Stimulated activated effector memory CD8-positive, alpha-beta T cell treated with anti-CD3 and anti-CD28 coated beads, Interleukin-12 subunit alpha, Interleukin-12 subunit beta, amount 100 ng/mL, for 72 hours (primary cell): ENCODE data around the gene CNNM4.

Experiments used
- ATAC-seq: fragments of 150-1000 bp; cut with Tn5 transposase; 2 replicates; pipeline ENCODE4 v1.10.0; 2021
- DNase-seq, 2 donors: peaks; one replicate each; pipeline ENCODE4 v3.0.0; 2021 to 2022; ENCODE audit warnings: low spot score in 2 of 2
- H3K27ac Mint-ChIP-seq: one replicate; pipeline ENCODE4 v1.8.0; 2022; ENCODE audit warnings: mild to moderate bottlenecking, mixed read lengths
- H3K36me3 Mint-ChIP-seq: one replicate; pipeline ENCODE4 v1.8.0; 2022; ENCODE audit warnings: mild to moderate bottlenecking, mixed read lengths
- H3K4me1 Mint-ChIP-seq: one replicate; pipeline ENCODE4 v1.8.0; 2022; ENCODE audit warnings: mixed read lengths
- H3K4me3 Mint-ChIP-seq: one replicate; pipeline ENCODE4 v1.8.0; 2022; ENCODE audit warnings: mild to moderate bottlenecking, mixed read lengths
- H3K9me3 Mint-ChIP-seq: one replicate; pipeline ENCODE4 v1.8.0; 2022; ENCODE audit warnings: mixed read lengths

CNNM4 gene

GRCh38 chr2:96824079-96824870 is 63.6 kb downstream of the CNNM4 start:
- Mint-ChIP-seq H3K4me3 (no peak overlapping the region), H3K27ac (peak overlapping the region; percentile 26), H3K36me3 (peaks cover 64% of the 10 kb centered on the region), H3K4me1 (peaks cover 23% of the 10 kb centered on the region), H3K9me3 (no peaks in the 10 kb centered on the region)
- DNase-seq, result no peak
- ATAC-seq, result no peak

- no peaks in the 10 kb centered on the region for H3K9me3 Mint-ChIP-seq
- no peak for ATAC-seq
- H3K27ac Mint-ChIP-seq, result no peak overlapping the region
- DNase-seq, result no peak
- peaks cover 64% of the 10 kb centered on the region for H3K36me3 Mint-ChIP-seq
- H3K4me3 Mint-ChIP-seq, result no peak overlapping the region
- H3K4me1 Mint-ChIP-seq, result peaks cover 15% of the 10 kb centered on the region
Measured at GRCh38 chr2:96825057-96825456, 64.4 kb downstream of the CNNM4 start.

- Mint-ChIP-seq H3K4me3 (no peak overlapping the region), H3K9me3 (no peaks in the 10 kb centered on the region), H3K4me1 (no peaks in the 10 kb centered on the region), H3K27ac (no peak overlapping the region), H3K36me3 (peaks cover 77% of the 10 kb centered on the region)
- ATAC-seq (no peak), DNase-seq (no peak)
Measured at GRCh38 chr2:96826546-96827278, 66.0 kb downstream of the CNNM4 start.

- H3K4me1 Mint-ChIP-seq, result no peaks in the 10 kb centered on the region
- no peaks in the 10 kb centered on the region for H3K9me3 Mint-ChIP-seq
- no peak for DNase-seq
- peak overlapping the region; percentile 30 for H3K27ac Mint-ChIP-seq
- H3K4me3 Mint-ChIP-seq, result no peak overlapping the region
- H3K36me3 Mint-ChIP-seq, result peaks cover 81% of the 10 kb centered on the region
- ATAC-seq, result no peak
Measured at GRCh38 chr2:96828436-96828835, 67.7 kb downstream of the CNNM4 start.

GRCh38 chr2:96828874-96829273 is 68.2 kb downstream of the CNNM4 start:
- DNase-seq (no peak), ATAC-seq (no peak)
- Mint-ChIP-seq H3K9me3 (no peaks in the 10 kb centered on the region), H3K4me1 (no peaks in the 10 kb centered on the region), H3K27ac (peak overlapping the region; percentile 30), H3K4me3 (no peak overlapping the region), H3K36me3 (peaks cover 83% of the 10 kb centered on the region)

- Mint-ChIP-seq H3K27ac (no peak overlapping the region), H3K4me1 (no peaks in the 10 kb centered on the region), H3K9me3 (no peaks in the 10 kb centered on the region), H3K36me3 (peaks cover 93% of the 10 kb centered on the region), H3K4me3 (no peak overlapping the region)
- ATAC-seq (no peak), DNase-seq (no peak)
Measured at GRCh38 chr2:96830044-96830562, 69.4 kb downstream of the CNNM4 start.

- Mint-ChIP-seq H3K4me3 (no peak overlapping the region), H3K27ac (peak overlapping the region; percentile 52), H3K4me1 (no peaks in the 10 kb centered on the region), H3K9me3 (no peaks in the 10 kb centered on the region), H3K36me3 (peaks cover 95% of the 10 kb centered on the region)
- DNase-seq (no peak), ATAC-seq (no peak)
Measured at GRCh38 chr2:96831679-96832078, 71.0 kb downstream of the CNNM4 start.

- peak overlapping the region; percentile 52 for H3K27ac Mint-ChIP-seq
- DNase-seq (no peak), ATAC-seq (no peak)
- no peaks in the 10 kb centered on the region for H3K4me1 Mint-ChIP-seq
- H3K36me3 Mint-ChIP-seq, result peaks cover 94% of the 10 kb centered on the region
- H3K9me3 Mint-ChIP-seq, result no peaks in the 10 kb centered on the region
- no peak overlapping the region for H3K4me3 Mint-ChIP-seq
Measured at GRCh38 chr2:96832408-96832753, 71.7 kb downstream of the CNNM4 start.

- H3K4me3 Mint-ChIP-seq, result no peak overlapping the region
- H3K4me1 Mint-ChIP-seq, result no peaks in the 10 kb centered on the region
- peaks cover 88% of the 10 kb centered on the region for H3K36me3 Mint-ChIP-seq
- no peak for DNase-seq
- no peak for ATAC-seq
- H3K9me3 Mint-ChIP-seq, result no peaks in the 10 kb centered on the region
- peak overlapping the region; percentile 3 for H3K27ac Mint-ChIP-seq
Measured at GRCh38 chr2:96832754-96833507, 72.2 kb downstream of the CNNM4 start.

- ATAC-seq, result no peak
- Mint-ChIP-seq H3K27ac (peak overlapping the region; percentile 40), H3K4me3 (no peak overlapping the region), H3K9me3 (no peaks in the 10 kb centered on the region), H3K4me1 (peaks cover 19% of the 10 kb centered on the region), H3K36me3 (peaks cover 72% of the 10 kb centered on the region)
- no peak for DNase-seq
Measured at GRCh38 chr2:96835830-96836229, 75.1 kb downstream of the CNNM4 start.

GRCh38 chr2:96837575-96837974 is 76.9 kb downstream of the CNNM4 start:
- H3K4me3 Mint-ChIP-seq, result no peak overlapping the region
- no peaks in the 10 kb centered on the region for H3K9me3 Mint-ChIP-seq
- H3K27ac Mint-ChIP-seq, result no peak overlapping the region

GRCh38 chr2:96838345-96839292 is 77.9 kb downstream of the CNNM4 start:
- DNase-seq (no peak), ATAC-seq (peak; percentile 1)
- Mint-ChIP-seq H3K4me1 (peaks cover 33% of the 10 kb centered on the region), H3K36me3 (peaks cover 49% of the 10 kb centered on the region), H3K4me3 (peak overlapping the region; percentile 53), H3K9me3 (no peaks in the 10 kb centered on the region), H3K27ac (peak overlapping the region; percentile 79)

More at GRCh38 chr2:96837575-96837974, 76.9 kb downstream of the CNNM4 start:
- DNase-seq, result no peak
- Mint-ChIP-seq H3K36me3 (peaks cover 59% of the 10 kb centered on the region), H3K4me1 (peaks cover 26% of the 10 kb centered on the region)
- ATAC-seq, result no peak

- Mint-ChIP-seq H3K4me1 (peaks cover 33% of the 10 kb centered on the region), H3K27ac (peak overlapping the region; percentile 79), H3K36me3 (peaks cover 52% of the 10 kb centered on the region), H3K9me3 (no peaks in the 10 kb centered on the region), H3K4me3 (peak overlapping the region; percentile 53)
- ATAC-seq, result peak; percentile 93
- DNase-seq, result peak; percentile 61 to 87
Measured at GRCh38 chr2:96839293-96839874, 78.7 kb downstream of the CNNM4 start.
